Measurements from ENCODE around the gene INO80D.

INO80D gene

DNA sequence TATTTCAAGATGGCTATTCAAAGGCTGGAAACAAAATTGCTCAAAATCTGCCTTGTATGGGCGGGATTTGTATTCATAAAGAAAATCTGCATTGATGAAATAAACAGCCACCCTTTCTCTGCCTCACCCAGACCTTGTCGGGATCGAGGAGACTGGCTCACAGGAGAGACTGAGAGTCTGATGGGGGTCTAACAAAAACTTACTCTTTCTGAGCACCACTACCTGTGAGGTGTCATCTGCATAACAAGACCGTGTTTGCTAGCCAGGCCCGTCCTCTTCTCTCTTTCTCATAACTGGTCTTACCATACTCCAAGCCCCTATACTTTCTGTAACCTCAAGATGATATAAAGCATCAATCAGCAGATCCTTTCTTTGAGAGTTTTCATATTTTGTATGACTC is 115.6 kb downstream of the INO80D start:
- no peak for DNase-seq (ENCODE audit: low read depth, low spot score)
- no peak overlapping the region for H3K4me3 ChIP-seq (ENCODE audit: low read depth, low read length)
- no peak for TF ChIP-seq CTCF (IDR thresholded peaks at IDR 0.05; ENCODE audit: insufficient read depth, low read length, missing control alignments)
- CTCF ChIA-PET = interaction anchor here (1.1 kb wide), 1 partner anchor 22 kb away, joined by 7 read pairs; no protein-coding TSS in a partner anchor
- POLR2A ChIA-PET = no interaction called here

DNA sequence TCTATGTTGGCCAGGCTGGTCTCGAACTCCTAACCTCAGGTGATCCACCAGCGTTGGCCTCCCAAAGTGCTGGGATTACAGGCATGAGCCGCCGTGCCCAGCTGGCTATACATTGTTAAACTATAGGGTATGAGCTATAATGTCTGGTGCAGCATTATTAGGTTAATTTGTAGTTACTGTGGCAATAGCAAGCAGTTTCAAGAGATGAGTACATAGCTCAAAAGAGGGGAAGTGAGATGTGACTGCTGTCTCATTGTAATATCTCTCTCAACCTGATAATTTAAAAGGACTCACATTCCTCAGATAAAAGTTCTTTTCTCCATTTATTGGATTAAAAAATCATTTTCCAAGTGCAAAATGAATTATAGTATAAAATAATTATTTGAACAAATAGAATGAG is 116.4 kb downstream of the INO80D start:
- no peak overlapping the region for H3K4me3 ChIP-seq (ENCODE audit: low read depth, low read length)
- no peak for DNase-seq (ENCODE audit: low read depth, low spot score)
- no peak for TF ChIP-seq CTCF (IDR thresholded peaks at IDR 0.05; ENCODE audit: insufficient read depth, low read length, missing control alignments)
- ChIA-PET CTCF (interaction anchor here (0.9 to 1.1 kb wide), 3 partner anchors 19 to 1946 kb away, joined by 3 to 7 read pairs (median 4); no protein-coding TSS in a partner anchor), POLR2A (no interaction called here)

DNA sequence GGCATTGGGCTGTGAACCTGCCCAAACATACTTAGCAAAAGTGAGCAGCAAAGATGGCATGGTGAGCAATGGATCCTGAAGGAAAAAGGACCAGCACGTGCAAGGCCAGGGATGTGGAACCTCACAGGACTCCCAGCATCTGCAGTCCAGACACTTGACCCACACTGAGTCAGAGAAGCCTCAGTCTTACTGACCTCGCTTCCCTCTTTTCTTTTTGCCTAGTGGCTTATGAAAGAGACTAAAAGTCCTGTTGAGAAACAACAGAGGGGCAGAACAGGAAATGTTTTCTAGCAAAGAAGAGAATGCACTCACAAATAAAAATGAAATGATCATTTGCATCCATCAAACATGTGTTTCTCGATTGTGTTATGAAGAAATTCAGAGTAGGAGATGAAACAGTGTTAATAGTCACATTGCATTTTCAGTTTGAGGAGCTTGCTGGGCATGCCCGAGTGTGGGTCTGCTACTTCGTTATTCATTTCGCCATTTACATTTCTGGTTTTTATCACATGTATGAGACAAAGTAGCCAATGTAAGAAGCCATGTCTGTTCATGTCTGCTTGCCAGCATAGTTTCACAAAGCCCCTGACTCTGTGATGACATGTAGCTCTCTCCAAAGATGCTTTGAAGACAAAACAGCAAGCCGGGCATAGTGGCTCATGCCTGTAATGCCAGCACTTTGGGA is 118.4 kb downstream of the INO80D start:
- H3K4me3 ChIP-seq (ENCODE audit: low read depth, low read length) = no peak overlapping the region
- POLR2A ChIA-PET = no interaction called here
- CTCF ChIA-PET = interaction anchor here (1.2 kb wide), 1 partner anchor 31 kb away, joined by 4 read pairs; no protein-coding TSS in a partner anchor
- no peak for TF ChIP-seq CTCF (IDR thresholded peaks at IDR 0.05; ENCODE audit: insufficient read depth, low read length, missing control alignments)
- DNase-seq (ENCODE audit: low read depth, low spot score) = no peak

GRCh38 chr2:205965707-205966106 is 120.3 kb downstream of the INO80D start:
- ChIA-PET CTCF (interaction anchor here (1.8 to 4.4 kb wide), 2 partner anchors 17 to 21 kb away, joined by 4 to 19 read pairs; no protein-coding TSS in a partner anchor), POLR2A (interaction anchor here (1.0 kb wide), 1 partner anchor 14 kb away, joined by 3 read pairs; no protein-coding TSS in a partner anchor)
- TF ChIP-seq CTCF (IDR thresholded peaks at IDR 0.05; ENCODE audit: insufficient read depth, low read length, missing control alignments) = no peak
- no peak for DNase-seq (ENCODE audit: low read depth, low spot score)
- H3K4me3 ChIP-seq (ENCODE audit: low read depth, low read length) = no peak overlapping the region

DNA sequence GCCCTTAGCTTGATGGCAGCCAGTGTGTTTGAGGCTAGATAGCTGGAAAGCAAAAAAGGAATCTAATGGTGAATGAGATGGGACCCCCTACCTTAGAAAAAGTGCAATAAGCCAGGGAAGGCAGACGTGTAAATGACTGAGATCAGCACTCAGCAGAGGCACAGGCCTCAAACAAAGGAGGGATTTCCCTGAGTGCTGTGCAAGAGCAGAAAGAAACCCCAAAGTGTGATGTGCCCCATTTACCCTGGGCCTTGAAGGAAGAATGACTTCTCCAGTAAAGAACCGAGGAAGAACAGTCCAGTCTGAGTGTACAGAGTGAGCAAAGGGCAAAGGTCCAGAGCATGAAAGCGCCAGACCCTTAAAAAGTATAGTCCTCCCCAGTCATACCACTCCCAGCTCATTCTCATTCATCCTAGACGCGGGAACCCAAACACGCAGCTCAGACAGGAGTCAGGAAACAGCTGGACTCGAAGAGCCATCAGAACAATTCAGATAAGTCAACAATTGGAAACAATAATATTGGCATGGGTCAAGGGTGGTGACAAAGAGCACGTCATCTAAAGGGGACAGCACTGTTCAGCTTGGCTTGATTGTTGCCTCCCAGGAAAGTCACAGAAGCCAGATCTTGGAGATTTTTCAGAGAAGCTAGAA is 121.7 kb downstream of the INO80D start:
- ChIA-PET CTCF (interaction anchor here (1.8 to 4.4 kb wide), 2 partner anchors 16 to 19 kb away, joined by 4 to 19 read pairs; no protein-coding TSS in a partner anchor), POLR2A (no interaction called here)
- no peak for TF ChIP-seq CTCF (IDR thresholded peaks at IDR 0.05; ENCODE audit: insufficient read depth, low read length, missing control alignments)
- no peak overlapping the region for H3K4me3 ChIP-seq (ENCODE audit: low read depth, low read length)
- DNase-seq (ENCODE audit: low read depth, low spot score) = no peak

- ChIA-PET CTCF (interaction anchor here (0.9 to 5.1 kb wide), 2 partner anchors 12 to 33 kb away, joined by 3 to 41 read pairs; no protein-coding TSS in a partner anchor), POLR2A (no interaction called here)
- DNase-seq (ENCODE audit: low read depth, low spot score) = no peak
- H3K4me3 ChIP-seq (ENCODE audit: low read depth, low read length) = no peak overlapping the region
- TF ChIP-seq CTCF (IDR thresholded peaks at IDR 0.05; ENCODE audit: insufficient read depth, low read length, missing control alignments) = no peak
Observed at GRCh38 chr2:205959521-205959920, 126.5 kb downstream of the INO80D start.

All from AG04449 (cell line).